ENCODE measurements around the gene MACROH2A1. TPM values are rescaled to one million over a fixed set of nuclear protein-coding genes. Genes with fewer than 3 reads are reported as not detected.

MACROH2A1 gene
- total RNA-seq, 1 experiment from 2014 or later = 137 TPM

DNA sequence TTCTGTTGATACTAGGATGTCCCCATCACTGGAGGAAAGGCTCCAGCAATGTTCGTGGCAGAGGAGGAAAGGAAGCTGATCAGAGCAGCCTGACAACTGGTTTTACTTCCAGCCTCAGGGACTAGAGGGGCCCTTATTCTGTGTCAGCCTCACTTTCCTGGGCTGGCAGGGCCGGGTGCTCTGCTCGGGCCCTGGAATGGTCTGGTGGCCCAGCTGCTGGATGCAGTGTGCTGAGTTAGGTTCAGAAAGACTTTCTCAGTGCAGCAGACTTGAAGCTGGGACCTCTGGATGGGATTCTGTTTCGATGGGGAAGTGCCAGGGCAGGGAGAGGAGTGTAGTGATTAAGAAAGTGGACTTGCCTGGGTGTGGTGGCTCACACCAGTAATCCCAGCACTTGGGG lies 81.0 kb downstream of the MACROH2A1 start:
- in situ Hi-C loops (cut with HindIII; ENCODE audit: low pct_unique_long_range_greater_than_20kb, low sequenced_read_pairs) = no loop called here
- no peak for DNase-seq (ENCODE audit: low read depth, low spot score)

DNA sequence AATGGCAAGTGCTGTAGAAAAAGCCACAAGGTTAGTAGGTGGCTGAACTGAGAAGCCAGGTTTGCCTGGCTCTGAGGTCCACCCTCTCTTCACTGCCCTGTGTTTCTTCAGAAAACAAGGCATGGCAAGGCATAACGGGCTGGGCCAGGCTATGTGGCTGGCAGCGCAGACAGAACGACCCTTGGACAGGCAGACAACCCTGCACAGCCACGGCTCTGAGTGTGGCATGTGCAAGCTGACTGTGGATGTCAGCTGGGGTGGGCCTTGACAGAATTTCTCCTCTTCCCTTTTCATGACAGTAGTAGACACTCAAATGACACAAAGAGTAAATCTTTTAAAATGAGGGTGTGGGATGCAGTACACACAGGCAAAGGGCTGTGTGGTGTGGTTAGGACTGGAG lies 81.7 kb downstream of the MACROH2A1 start:
- no peak for DNase-seq (ENCODE audit: low read depth, low spot score)
- in situ Hi-C loops (cut with HindIII; ENCODE audit: low pct_unique_long_range_greater_than_20kb, low sequenced_read_pairs) = no loop called here

DNA sequence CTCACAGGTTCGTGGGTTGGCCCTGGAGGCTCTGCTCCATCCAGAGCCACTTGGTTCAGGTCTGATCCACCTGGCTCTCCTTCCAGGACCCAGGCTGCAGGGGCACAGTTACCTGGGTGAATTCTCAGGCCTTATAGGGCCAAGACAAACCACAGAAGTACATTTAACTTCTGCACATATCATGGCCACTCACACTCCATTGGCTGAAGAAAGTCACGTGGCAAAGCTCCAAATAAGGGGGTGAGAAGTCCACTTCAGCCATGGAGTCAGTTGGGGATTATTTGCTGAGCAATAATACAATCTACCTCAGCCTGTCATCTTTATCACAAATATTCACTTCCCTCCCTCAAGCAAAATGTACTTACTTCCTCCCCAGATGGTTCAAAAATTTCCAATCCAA lies 83.6 kb downstream of the MACROH2A1 start:
- in situ Hi-C loops (cut with HindIII; ENCODE audit: low pct_unique_long_range_greater_than_20kb, low sequenced_read_pairs) = no loop called here
- no peak for DNase-seq (ENCODE audit: low read depth, low spot score)

DNA sequence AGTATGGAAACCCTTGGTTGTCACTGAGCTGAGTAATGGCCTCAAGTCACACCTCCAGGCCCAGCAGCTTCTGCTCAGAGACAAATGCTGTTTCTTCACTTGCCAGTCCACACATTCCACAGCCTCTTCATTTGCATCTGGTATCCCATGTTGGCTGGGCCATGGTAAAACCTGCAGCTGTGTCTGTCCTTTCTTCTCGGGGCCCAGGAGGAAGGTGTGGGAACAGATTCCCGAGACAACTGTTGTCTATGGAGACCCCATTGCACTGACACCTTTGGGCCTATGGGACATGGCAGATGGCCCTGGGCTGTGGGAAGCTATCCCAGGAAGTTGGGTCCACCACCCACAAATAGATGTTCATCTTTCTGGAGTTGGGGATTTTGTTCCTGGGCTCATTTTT lies 85.1 kb downstream of the MACROH2A1 start:
- in situ Hi-C loops (cut with HindIII; ENCODE audit: low pct_unique_long_range_greater_than_20kb, low sequenced_read_pairs) = no loop called here
- DNase-seq (ENCODE audit: low read depth, low spot score) = no peak

DNA sequence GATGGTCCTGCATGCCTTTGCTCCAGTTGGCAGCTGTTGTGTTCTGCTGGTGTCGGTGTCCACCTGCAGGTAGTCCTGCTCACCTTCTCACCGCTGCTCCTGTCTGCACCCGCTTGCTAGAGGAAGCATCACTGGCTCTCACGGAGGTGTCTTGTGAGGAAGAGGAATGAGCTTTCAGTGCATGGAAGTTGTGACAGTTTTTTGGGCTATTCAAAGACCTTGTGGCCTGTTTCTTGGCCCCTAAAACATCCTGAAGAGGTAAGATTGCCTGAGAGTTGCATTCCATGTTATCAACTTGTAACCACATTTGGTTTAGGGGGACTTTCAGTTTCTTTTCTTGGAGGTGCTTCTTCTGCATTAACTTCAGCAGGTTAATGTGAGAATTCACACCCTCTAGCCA lies 85.6 kb downstream of the MACROH2A1 start:
- in situ Hi-C loops (cut with HindIII; ENCODE audit: low pct_unique_long_range_greater_than_20kb, low sequenced_read_pairs) = no loop called here
- DNase-seq (ENCODE audit: low read depth, low spot score) = no peak

DNA sequence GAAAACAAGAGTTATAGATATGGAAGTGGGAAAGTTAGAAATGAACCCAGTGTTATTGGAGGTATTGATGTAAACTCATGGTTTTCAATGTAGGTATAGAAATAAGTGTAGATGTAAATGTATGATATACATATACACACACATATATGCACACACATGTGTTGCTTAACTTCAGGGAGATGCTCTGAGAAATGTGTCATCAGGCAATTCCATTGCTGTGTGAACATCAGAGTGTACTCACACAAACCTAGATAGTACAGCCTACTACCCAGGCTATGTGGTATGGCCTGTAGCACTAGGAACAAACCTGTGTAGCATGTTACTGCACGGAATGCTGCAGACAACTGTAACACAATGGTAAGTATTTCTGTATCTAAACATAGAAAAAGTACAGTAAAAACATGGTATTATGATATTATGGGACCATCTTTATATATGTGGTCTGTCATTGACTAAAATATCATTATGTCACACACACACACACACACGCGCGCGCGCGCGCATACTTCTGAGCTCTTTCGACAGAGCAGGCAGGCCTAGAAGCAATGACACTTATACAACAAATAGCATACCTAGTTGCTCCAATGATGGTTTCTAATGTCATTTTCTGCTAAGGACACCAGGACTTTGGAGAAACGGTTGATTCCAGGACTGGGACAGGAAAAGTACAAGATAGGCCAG lies 86.6 kb downstream of the MACROH2A1 start:
- in situ Hi-C loops (cut with HindIII; ENCODE audit: low pct_unique_long_range_greater_than_20kb, low sequenced_read_pairs) = no loop called here
- DNase-seq (ENCODE audit: low read depth, low spot score) = no peak

DNA sequence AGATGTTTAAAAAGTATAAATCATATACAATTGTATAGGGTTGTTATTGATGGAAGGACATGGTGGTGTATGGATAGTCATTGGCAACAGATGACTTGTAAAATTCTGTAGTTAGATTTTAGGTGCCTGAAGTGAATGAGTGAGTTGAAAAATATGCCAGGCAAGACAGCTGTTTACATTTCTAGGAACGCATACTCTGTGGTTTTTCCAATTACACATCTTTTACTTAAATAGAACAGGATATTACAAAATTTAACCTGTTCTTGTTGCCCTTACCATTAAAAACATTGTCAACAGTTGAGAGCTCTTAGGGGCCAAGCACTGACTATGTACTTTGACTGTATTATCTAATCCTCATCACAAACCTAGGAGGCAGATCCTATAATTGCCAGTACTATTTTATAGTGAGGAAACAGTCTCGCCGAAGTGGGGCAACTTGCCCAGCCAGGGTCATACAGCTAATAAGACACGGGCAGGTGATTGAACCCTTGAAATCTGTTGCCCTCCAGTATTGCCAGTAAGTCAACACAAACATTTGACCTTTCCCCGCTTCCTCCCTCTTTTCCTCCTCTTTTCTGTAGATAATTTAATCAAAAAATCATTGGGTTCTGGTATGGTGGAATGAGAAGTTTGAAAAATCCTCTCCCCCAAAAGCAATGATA lies 88.6 kb downstream of the MACROH2A1 start:
- in situ Hi-C loops (cut with HindIII; ENCODE audit: low pct_unique_long_range_greater_than_20kb, low sequenced_read_pairs) = no loop called here
- DNase-seq (ENCODE audit: low read depth, low spot score) = no peak

DNA sequence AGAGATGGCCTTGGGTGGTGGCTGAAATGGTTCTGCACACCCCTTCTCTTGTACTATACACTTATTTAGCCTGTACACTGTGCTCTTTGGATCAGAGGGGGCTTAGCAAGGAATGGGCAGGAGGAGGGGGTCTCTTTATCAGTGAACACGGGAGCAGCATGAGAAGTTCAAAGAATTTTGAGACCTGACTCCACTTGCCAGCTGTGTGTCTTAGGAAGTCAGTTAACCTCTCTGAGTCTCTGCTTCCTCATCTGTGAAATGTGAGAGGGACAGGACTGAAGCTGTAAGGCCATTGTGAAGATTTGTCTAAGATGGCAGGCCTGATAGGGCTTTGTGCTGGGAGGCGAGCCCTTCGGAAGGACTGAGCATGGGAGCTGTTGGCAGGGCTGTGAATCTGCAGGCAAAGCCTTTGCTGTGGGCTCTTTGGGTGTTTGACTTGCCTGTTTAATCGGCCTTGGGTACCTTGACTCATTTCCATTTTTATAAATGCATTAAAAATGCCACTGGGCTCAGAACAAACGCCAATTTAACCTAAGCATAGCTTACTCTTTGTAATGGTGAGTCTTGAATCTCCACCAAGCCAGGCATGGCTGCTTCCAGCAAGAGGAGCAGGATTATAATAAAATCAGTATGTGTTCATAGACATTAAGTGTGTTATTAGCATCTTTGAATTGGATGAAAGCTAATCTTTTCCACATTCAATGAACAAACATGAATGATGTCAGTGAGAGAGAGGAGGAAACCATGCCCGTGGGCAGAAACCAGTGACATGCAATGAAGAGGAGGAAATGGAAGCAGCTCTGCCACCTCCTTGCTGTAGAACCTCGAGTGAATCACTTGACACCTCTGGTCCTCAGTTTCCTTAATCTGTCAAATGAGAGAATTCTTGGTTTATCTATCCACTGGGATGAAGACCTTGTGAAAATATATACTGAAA lies 89.4 kb downstream of the MACROH2A1 start:
- in situ Hi-C loops (cut with HindIII; ENCODE audit: low pct_unique_long_range_greater_than_20kb, low sequenced_read_pairs) = no loop called here
- no peak for DNase-seq (ENCODE audit: low read depth, low spot score)

DNA sequence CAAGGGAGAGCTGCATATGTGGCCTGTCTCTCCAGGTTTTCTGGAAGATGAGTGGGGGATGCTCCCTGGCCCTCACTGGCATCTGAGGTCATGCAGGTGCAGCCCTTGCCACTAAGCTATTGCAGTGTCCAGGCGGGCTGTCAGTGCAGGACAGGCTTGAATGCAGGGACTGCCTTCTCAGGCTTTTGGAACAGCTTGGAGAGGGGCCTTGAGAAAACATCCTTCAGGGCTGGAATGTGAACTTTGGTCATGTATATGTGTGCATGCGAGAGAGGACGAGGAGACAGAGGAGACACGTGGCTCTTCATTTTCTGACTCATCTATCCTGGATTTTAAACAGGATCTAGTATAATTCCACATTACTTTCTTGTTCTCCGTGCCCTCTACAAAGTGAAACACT lies 90.3 kb downstream of the MACROH2A1 start:
- in situ Hi-C loops (cut with HindIII; ENCODE audit: low pct_unique_long_range_greater_than_20kb, low sequenced_read_pairs) = no loop called here

DNA sequence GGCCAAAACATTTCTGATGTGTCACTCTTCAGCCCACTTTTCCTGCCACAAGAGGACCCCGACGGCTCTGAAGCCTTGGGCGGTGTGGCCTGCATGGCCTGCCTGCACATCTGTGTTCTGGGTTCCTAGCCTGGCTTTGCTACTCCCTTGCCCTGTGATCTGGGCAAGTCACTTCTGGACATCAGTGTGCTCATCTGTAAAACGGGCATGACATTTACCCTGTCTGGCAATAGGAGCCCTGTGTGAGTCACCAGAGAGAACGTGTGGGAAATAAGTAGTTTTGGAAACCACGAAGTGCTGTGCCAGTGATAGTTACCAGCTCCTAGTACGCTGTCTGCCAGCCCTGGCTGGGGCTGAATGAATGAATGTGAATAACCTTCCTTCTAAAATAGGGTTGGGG lies 90.8 kb downstream of the MACROH2A1 start:
- no peak for DNase-seq (ENCODE audit: low read depth, low spot score)
- in situ Hi-C loops (cut with HindIII; ENCODE audit: low pct_unique_long_range_greater_than_20kb, low sequenced_read_pairs) = no loop called here

More for the DNA sequence above, 90.3 kb downstream of the MACROH2A1 start:
- no peak for DNase-seq (ENCODE audit: low read depth, low spot score)

DNA sequence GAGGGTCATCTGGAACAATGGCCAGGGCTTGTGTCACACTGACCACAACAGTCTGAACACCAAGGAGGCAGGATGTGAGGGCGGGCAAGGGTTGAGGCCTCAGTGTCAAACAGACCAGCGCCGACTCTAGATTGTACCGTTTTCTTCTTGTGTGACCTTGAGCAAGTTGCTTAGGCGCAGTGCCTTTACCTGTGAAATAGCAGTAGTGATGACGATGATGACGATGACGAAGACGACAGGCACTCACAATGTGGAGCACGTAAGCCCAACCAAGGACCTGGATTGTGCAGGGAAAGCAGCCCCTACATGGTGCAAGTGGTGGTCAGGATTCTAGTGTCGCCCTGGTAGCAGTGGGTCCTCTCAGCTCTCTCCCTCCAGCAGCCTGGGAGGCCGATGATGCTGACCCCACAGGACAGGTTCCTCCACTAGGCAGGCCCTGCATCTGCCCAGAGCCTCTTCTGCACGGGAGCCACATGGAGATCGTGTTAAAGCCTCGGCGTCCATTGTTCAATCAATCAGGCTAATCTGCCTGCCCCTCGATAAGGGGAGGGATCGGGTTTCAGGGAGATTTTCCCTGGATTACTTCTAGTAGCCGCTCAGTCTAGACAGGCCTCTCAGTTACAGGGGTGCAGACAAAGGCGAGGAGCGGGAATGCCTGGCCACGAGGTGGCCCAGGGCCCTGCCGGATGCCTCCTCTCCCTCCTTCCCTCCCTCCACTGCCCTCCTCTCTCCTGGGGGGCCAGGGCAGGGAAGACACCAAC lies 91.7 kb downstream of the MACROH2A1 start:
- in situ Hi-C loops (cut with HindIII; ENCODE audit: low pct_unique_long_range_greater_than_20kb, low sequenced_read_pairs) = no loop called here
- no peak for DNase-seq (ENCODE audit: low read depth, low spot score)

DNA sequence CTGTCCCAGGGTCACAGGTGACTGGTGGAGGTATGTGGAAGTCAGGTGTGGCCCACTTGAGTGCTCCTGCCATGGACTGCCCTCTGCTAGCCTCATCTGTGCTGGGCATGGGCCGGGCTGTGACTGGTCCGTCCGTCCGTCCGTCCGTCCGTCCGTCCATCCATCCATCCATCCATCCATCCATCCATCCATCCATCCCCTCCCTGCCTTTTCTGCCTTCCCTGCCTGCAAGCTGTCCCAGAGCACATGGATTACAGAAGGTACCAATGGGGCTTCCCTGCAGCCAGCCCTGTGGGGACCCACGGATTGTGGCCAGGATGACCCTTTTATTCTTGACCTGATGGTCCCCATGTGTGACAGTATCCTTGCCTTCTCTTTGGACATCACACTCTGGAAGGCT lies 92.5 kb downstream of the MACROH2A1 start:
- DNase-seq (ENCODE audit: low read depth, low spot score) = no peak
- in situ Hi-C loops (cut with HindIII; ENCODE audit: low pct_unique_long_range_greater_than_20kb, low sequenced_read_pairs) = no loop called here

DNA sequence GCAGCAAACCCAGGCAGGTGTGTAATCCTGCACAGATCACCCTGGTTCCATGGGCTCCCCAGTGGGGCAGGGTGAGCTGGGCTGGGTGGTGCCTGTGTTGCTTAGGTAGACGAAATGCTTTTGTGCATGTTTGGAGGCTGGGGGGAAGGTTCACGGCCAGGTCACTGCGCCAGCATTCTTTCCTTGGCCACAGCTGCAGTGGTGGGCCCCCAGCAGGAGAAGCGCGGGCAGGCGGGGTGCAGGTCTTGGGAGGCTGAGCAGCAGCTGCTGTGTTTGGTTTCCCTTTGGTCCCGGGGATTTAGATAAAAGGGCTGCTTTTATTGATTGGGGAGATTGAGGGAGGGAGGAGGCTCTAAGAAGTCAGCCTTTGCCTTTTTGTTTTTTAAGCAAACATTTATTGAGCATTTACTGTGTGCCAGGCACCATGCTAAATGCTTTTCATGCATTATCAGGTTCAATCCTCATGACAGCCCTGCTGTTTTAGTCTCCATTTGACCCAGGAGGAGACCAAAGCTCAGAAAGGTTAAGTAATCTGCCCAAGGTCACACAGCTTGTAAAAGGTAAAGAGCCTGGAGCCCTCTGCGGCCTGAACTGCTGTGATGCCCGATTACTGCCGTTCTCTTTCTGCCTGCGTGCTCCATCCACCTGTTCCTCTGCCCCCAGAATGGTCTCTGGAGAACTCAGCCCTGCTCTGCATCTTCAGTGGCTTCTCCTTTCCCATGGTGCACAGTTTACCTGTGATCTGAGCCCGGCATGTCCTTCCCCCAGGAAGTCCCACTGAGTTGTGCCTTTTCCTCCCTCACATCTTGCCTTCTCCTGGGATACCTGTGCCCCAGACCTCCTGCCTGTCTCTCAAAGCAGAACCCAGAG lies 94.4 kb downstream of the MACROH2A1 start:
- DNase-seq (ENCODE audit: low read depth, low spot score) = no peak
- in situ Hi-C loops (cut with HindIII; ENCODE audit: low pct_unique_long_range_greater_than_20kb, low sequenced_read_pairs) = no loop called here

DNA sequence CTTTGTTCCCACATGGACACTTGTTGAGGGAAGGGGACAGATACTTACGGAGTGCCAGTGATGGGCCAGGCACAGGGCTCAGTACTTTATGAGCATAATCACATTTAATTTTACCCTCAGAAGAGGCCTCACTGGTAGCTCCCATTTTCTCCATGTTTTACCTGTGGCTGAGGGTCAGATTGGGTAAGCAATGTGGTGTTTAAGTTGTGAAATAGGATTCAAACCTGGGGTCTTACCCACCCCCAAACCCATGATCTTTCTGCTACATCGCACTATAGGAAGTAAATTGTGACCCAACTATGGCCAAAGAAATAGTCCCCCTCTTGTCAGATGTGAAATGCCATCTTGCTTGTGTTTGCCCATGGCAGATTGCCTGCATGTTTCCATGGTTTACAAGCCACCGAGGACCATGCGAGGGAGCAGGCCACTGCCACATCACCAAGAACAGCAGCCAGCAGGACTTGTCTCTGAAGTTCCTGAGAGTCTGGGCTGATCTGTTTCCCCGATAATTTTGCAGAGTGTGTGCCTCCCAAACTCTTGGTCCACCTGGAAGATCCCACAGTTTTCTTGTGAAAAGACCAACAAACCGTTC lies 95.4 kb downstream of the MACROH2A1 start:
- in situ Hi-C loops (cut with HindIII; ENCODE audit: low pct_unique_long_range_greater_than_20kb, low sequenced_read_pairs) = no loop called here
- no peak for DNase-seq (ENCODE audit: low read depth, low spot score)

DNA sequence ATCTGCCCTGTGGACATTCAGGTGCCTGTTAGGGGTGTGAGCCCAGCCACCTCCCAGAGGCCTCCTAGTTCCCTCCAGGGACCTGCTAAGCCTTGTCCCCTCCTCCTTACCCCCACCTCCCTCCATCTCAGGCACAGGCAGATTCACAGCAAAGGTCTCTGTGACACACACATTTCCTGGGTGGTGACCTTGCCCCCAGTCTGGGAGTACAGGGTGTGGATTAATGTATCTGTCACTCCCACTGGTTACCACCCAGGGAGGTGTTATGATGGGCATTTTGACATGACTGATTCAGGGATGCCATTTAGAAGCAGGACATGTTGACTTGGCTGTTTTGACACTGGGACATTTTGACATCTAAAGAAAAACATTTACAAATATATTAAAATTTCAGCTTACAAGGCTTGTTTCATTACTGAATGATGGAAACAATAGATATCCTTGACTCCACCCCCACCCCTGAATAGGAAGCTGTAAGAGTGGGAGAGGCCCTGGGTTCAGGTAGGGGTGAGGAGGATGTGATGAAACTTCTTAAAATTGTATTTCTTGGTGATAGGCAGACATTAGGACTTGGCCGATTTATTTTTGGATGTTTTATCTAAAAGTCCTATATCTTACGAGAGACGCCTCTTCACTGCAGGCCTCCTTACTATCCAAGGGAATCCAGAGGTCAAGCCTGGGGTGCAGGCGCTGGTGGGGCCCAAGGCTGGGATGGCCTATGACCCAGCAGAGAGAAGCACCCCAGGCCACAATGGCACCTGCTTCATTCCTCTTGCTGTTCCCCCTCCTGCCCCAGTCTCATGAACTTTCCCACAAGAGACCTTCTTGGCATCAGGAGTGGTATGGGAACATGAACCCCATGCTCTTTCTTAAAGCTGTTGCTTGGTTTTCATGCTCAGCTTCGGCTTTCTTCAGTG lies 101.9 kb downstream of the MACROH2A1 start:
- in situ Hi-C loops (cut with HindIII; ENCODE audit: low pct_unique_long_range_greater_than_20kb, low sequenced_read_pairs) = no loop called here
- no peak for DNase-seq (ENCODE audit: low read depth, low spot score)

DNA sequence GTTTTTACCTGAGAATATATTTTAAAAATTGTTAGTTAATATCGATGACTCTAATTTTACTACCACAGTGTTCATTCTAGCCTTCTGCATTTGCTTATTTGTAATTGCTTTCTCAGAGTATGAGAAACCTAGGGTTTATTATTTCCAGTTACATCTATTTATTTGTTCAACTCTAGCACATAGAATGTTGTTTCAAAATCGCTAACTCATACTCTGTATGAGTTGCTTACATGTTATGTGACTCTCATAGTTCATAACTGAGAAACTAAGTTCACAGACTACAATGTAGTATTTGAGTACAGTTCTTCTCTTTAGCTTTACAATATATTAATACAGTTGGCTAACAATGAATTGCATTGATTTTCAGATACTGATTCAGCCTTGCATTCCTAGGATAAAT lies 103.2 kb downstream of the MACROH2A1 start:
- no peak for DNase-seq (ENCODE audit: low read depth, low spot score)
- in situ Hi-C loops (cut with HindIII; ENCODE audit: low pct_unique_long_range_greater_than_20kb, low sequenced_read_pairs) = no loop called here

All from SK-MEL-5 (cell line).